ENCODE data around the gene TMEM114. TPM values are rescaled to one million over a fixed set of nuclear protein-coding genes. Genes with fewer than 3 reads are reported as not detected.

Gene TMEM114
- polyA plus RNA-seq, 1 donor (not counting 4 experiments of a cell fraction or from before 2014, with no cell fraction given), result not detected

GRCh38 chr16:8549843-8550412 lies 40.4 kb downstream of the TMEM114 start:
- H3K36me3 ChIP-seq (ENCODE audit: control insufficient read depth in 2 of 2, extremely low read depth in 1 of 2, insufficient read depth in 2 of 2, low read length in 2 of 2), result no peaks in the 10 kb centered on the region
- no peak overlapping the region for H2AFZ ChIP-seq (ENCODE audit: control insufficient read depth, low read length)
- H3K27ac ChIP-seq (ENCODE audit: control insufficient read depth, insufficient read depth, low read length), result no peak overlapping the region
- no peak overlapping the region for H3K9ac ChIP-seq (ENCODE audit: control insufficient read depth, extremely low read depth, insufficient read depth, low read length)
- no peaks in the 10 kb centered on the region for H4K20me1 ChIP-seq (ENCODE audit: control insufficient read depth, extremely low read depth, insufficient read depth, low read length)
- DNase-seq (ENCODE audit: low read depth, low spot score) (no peak), FAIRE-seq (no peak)
- TF ChIP-seq EZH2 (IDR thresholded peaks at IDR 0.05; ENCODE audit: low read length), result no peak
- TF ChIP-seq CTCF (optimal IDR thresholded peaks at IDR 0.05 in 1 of 3, IDR thresholded peaks at IDR 0.05 in 1 of 3, conservative IDR thresholded peaks at IDR 0.05 in 1 of 3; ENCODE audit: extremely low read depth in 1 of 3, insufficient read depth in 2 of 3, low read length in 3 of 3), result no peak
- no peaks in the 10 kb centered on the region for H3K9me1 ChIP-seq (ENCODE audit: control insufficient read depth, extremely low read depth, insufficient read depth, low read length)
- no peaks in the 10 kb centered on the region for H3K27me3 ChIP-seq (ENCODE audit: control insufficient read depth, extremely low read depth, insufficient read depth, low read length)
- H3K4me1 ChIP-seq (ENCODE audit: control insufficient read depth, extremely low read depth, insufficient read depth, low read length), result no peaks in the 10 kb centered on the region
- no peak overlapping the region for H3K4me3 ChIP-seq (ENCODE audit: control insufficient read depth in 2 of 3, extremely low read depth in 1 of 3, insufficient read depth in 2 of 3, low read depth in 1 of 3, low read length in 3 of 3)
- no peaks in the 10 kb centered on the region for H3K79me2 ChIP-seq (ENCODE audit: control insufficient read depth, insufficient read depth, low read length)
- dilution Hi-C loops (cut with MboI; ENCODE audit: extremely low pct_ligation_motif_present, low sequenced_read_pairs), result no loop called here
- H3K4me2 ChIP-seq (ENCODE audit: control insufficient read depth, extremely low read depth, insufficient read depth, low read depth, low read length), result no peak overlapping the region
- no peaks in the 10 kb centered on the region for H3K9me3 ChIP-seq (ENCODE audit: control insufficient read depth, low read depth, low read length)

GRCh38 chr16:8548166-8548565 lies 42.1 kb downstream of the TMEM114 start:
- Histone ChIP-seq H3K9ac (ENCODE audit: control insufficient read depth, extremely low read depth, insufficient read depth, low read length) (no peak overlapping the region), H4K20me1 (ENCODE audit: control insufficient read depth, extremely low read depth, insufficient read depth, low read length) (no peaks in the 10 kb centered on the region), H3K9me1 (ENCODE audit: control insufficient read depth, extremely low read depth, insufficient read depth, low read length) (no peaks in the 10 kb centered on the region), H2AFZ (ENCODE audit: control insufficient read depth, low read length) (no peak overlapping the region), H3K9me3 (ENCODE audit: control insufficient read depth, low read depth, low read length) (no peaks in the 10 kb centered on the region), H3K4me2 (ENCODE audit: control insufficient read depth, extremely low read depth, insufficient read depth, low read depth, low read length) (no peak overlapping the region), H3K27me3 (ENCODE audit: control insufficient read depth, extremely low read depth, insufficient read depth, low read length) (no peaks in the 10 kb centered on the region), H3K27ac (ENCODE audit: control insufficient read depth, insufficient read depth, low read length) (no peak overlapping the region), H3K4me1 (ENCODE audit: control insufficient read depth, extremely low read depth, insufficient read depth, low read length) (no peaks in the 10 kb centered on the region), H3K79me2 (ENCODE audit: control insufficient read depth, insufficient read depth, low read length) (no peaks in the 10 kb centered on the region), H3K4me3 (ENCODE audit: control insufficient read depth in 2 of 3, extremely low read depth in 1 of 3, insufficient read depth in 2 of 3, low read depth in 1 of 3, low read length in 3 of 3) (no peak overlapping the region), H3K36me3 (ENCODE audit: control insufficient read depth in 2 of 2, extremely low read depth in 1 of 2, insufficient read depth in 2 of 2, low read length in 2 of 2) (no peaks in the 10 kb centered on the region)
- dilution Hi-C loops (cut with MboI; ENCODE audit: extremely low pct_ligation_motif_present, low sequenced_read_pairs), result no loop called here
- TF ChIP-seq EZH2 (IDR thresholded peaks at IDR 0.05; ENCODE audit: low read length) (no peak), CTCF (optimal IDR thresholded peaks at IDR 0.05 in 1 of 3, IDR thresholded peaks at IDR 0.05 in 1 of 3, conservative IDR thresholded peaks at IDR 0.05 in 1 of 3; ENCODE audit: extremely low read depth in 1 of 3, insufficient read depth in 2 of 3, low read length in 3 of 3) (no peak)
- no peak for FAIRE-seq
- no peak for DNase-seq (ENCODE audit: low read depth, low spot score)

Measured in keratinocyte (primary cell).